ENCODE measurements around the gene TMEM50A.
"Not testable (repeated sequence)": the region's sequence is repeated elsewhere in the genome, so short reads cannot be mapped to it uniquely, and the experiment has no call there.

The TMEM50A gene

DNA sequence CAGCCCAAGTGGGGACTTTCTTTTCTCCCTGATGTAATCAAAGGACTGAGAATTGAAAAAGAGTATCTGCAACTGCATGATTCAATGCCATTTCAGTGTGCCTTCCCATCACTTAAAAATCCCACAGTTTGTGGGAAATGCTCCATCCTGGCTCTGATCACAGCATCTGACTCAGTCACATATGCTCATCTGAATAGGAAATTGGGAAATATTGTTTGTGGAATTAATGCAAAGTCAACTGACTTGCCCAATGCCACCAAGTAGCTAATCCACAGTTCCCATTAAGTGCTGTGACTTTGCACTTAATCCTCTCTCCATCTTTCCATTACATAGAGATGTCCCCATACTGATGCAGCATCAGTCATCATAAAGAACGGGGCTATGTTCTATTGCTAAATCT, 45.0 kb downstream of the TMEM50A start:
- not testable (repeated sequence) for DNase-seq; ATAC-seq (replicated peaks); H3K4me1 Mint-ChIP-seq (ENCODE audit: low read depth in 2 of 2); H3K4me3 Mint-ChIP-seq; H3K36me3 Mint-ChIP-seq (ENCODE audit: insufficient read depth); H3K27ac Mint-ChIP-seq; H3K9me3 Mint-ChIP-seq
- peaks cover 0 to 24% of the 10 kb centered on the region in 2 donors for H3K27me3 Mint-ChIP-seq

DNA sequence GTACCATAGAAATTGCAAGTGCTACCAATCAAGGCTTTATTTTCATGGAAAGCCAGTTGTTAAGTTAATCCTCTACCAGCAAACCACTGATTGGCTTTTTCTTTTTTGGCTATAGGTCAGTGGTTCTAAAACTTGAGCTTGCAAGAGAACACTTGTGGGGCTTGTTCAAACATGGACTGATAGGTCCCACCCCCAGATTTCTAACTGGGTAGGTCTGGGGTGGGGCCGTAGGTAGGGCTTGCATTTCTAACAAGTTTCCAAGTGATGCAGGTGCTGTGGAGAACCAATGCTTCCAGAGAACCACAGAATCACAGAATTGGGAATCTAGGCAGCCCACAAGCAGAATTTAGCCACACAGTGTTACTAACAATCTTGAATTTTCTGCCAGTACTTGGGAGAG, 45.7 kb downstream of the TMEM50A start:
- not testable (repeated sequence) for H3K27ac Mint-ChIP-seq; H3K36me3 Mint-ChIP-seq (ENCODE audit: insufficient read depth); DNase-seq; H3K9me3 Mint-ChIP-seq; H3K4me1 Mint-ChIP-seq (ENCODE audit: low read depth in 2 of 2); ATAC-seq (replicated peaks); H3K4me3 Mint-ChIP-seq
- peaks cover 0 to 29% of the 10 kb centered on the region in 2 donors for H3K27me3 Mint-ChIP-seq

DNA sequence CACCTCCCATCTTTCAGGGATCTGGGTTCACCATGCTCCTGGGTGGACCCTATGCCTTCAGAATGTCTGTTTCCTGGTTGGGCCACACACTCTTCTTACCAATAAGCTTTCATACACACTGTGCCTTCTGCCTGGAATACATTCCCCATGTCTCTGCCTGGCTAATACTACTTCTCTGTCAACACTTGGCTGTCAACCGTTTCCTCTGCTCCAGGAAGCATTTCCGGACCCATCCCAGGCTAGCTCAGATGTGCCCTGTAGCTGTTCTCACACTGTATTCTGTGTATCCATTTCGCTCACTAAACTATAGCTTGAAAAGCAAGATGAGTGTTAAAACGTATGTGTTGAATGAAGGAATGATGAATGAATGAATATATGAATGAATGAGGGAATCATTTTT, 49.0 kb downstream of the TMEM50A start:
- not testable (repeated sequence) for H3K36me3 Mint-ChIP-seq (ENCODE audit: insufficient read depth); H3K4me3 Mint-ChIP-seq; H3K4me1 Mint-ChIP-seq (ENCODE audit: low read depth in 2 of 2); H3K9me3 Mint-ChIP-seq; ATAC-seq (replicated peaks); H3K27ac Mint-ChIP-seq; DNase-seq
- peaks cover 5 to 40% of the 10 kb centered on the region in 2 donors for H3K27me3 Mint-ChIP-seq

DNA sequence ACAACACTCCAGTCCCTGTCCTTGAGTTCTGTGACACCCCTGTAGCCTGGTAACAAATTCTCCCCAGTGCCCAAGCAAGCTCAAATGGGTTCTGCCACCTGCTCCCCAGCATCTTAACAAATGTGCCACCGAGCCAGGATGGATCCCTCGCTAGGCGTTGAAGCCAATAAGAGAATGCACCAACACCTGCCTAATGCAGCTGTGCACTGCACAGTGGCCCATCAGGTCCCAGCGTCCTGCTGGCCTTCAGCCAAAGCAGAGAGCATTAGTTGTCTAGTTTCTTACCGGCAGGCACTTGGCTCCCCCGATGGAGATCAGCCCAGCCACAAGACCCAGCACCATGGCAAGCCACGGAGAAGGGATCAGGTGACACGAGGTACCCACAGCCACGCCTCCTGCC, 50.6 kb downstream of the TMEM50A start:
- not testable (repeated sequence) for H3K36me3 Mint-ChIP-seq (ENCODE audit: insufficient read depth); H3K4me3 Mint-ChIP-seq; H3K9me3 Mint-ChIP-seq; H3K4me1 Mint-ChIP-seq (ENCODE audit: low read depth in 2 of 2); DNase-seq; H3K27ac Mint-ChIP-seq
- peak; percentile 26 for ATAC-seq (replicated peaks)
- H3K27me3 Mint-ChIP-seq: peaks cover 5 to 40% of the 10 kb centered on the region in 2 donors

DNA sequence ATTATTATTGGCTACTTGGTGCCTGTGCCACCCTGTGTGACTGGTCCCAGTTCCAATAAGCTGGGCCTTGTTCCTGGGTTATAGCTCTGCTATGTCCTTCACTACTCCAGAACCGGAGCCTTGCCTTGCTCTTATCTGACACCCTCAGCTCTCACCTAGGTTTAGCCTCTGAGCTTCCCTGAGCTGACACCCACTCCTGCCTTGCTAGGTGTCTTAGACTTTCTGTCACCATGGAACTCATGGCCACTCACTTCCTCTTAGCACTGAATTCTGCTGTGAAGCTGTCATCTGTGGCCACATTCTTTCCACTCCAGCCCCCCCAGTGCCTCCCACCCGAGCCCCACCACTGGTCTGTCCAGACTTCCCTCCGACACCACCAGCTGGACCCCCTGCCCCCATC, 51.6 kb downstream of the TMEM50A start:
- ATAC-seq (replicated peaks); H3K27ac Mint-ChIP-seq; H3K36me3 Mint-ChIP-seq (ENCODE audit: insufficient read depth); DNase-seq; H3K4me3 Mint-ChIP-seq; H3K4me1 Mint-ChIP-seq (ENCODE audit: low read depth in 2 of 2); H3K9me3 Mint-ChIP-seq: not testable (repeated sequence)
- peaks cover 11 to 40% of the 10 kb centered on the region in 2 donors for H3K27me3 Mint-ChIP-seq

DNA sequence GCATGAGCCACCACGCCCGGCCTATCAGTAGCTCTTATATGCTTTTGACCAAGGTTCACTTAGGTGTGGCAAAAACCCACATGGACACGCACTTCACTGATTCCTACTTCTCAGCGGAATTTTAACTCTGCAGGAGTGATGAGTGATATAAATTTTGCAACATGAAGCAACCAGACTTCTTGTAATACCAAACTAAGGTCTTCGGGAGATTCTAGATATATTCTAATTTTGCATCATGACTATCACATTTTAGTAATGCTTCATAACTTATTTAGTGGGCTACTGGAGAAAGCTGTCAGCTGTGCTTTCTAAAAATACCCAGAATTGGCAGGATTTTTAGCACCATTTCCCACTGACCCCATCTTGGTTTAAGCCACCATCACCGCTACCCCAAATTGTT, 54.7 kb downstream of the TMEM50A start:
- H3K4me3 Mint-ChIP-seq: no peak overlapping the region
- H3K36me3 Mint-ChIP-seq (ENCODE audit: insufficient read depth): no peaks in the 10 kb centered on the region
- peaks cover 11 to 23% of the 10 kb centered on the region in 2 donors for H3K27me3 Mint-ChIP-seq
- no peak overlapping the region for H3K27ac Mint-ChIP-seq
- H3K4me1 Mint-ChIP-seq (ENCODE audit: low read depth in 2 of 2): no peaks in the 10 kb centered on the region
- DNase-seq (no peak), ATAC-seq (replicated peaks) (no peak)
- H3K9me3 Mint-ChIP-seq: no peaks in the 10 kb centered on the region

DNA sequence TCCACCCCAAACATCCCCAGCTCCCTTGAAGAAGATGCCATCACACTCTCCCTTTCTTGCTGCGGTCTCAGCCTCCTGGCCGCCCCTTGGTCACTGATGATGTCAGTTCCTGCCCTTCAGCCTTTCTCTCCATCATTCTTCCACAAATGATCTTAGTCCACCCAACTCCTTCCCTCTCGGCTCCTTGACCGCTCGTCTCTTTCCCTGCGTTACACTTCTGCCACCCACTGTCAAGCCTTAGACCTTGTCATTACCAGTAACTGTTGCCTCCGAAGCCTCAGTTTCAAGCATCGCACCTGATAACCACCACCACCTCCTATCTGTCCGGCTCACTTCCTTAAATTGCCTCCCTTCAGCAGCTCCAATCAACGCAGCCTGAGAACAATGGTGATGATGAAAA, 59.4 kb downstream of the TMEM50A start:
- DNase-seq; H3K9me3 Mint-ChIP-seq; H3K4me3 Mint-ChIP-seq; H3K36me3 Mint-ChIP-seq (ENCODE audit: insufficient read depth); H3K4me1 Mint-ChIP-seq (ENCODE audit: low read depth in 2 of 2); H3K27ac Mint-ChIP-seq; ATAC-seq (replicated peaks): not testable (repeated sequence)
- H3K27me3 Mint-ChIP-seq: peaks cover 21 to 26% of the 10 kb centered on the region in 2 donors

DNA sequence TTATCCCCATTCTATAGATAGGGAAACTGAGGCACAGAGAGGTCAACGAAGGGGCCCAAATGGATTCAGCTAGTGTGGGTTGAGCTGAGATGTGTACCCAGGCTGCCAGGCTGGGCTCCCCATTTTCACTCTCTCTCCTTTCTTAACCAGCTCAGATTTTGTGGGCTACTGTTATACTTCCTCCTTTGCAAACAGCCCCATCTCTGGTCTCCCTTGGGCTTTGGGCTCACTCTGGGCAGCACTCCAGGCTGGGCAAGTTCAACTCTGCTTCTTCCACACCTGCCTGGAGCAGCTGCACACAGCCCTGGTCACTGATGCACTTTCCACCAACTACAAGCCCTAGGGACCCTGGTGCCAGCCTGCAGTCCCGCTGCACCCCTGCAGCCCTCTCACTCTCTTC, 59.9 kb downstream of the TMEM50A start:
- H3K36me3 Mint-ChIP-seq (ENCODE audit: insufficient read depth); H3K27ac Mint-ChIP-seq; H3K4me1 Mint-ChIP-seq (ENCODE audit: low read depth in 2 of 2); H3K4me3 Mint-ChIP-seq; DNase-seq; ATAC-seq (replicated peaks); H3K9me3 Mint-ChIP-seq: not testable (repeated sequence)
- H3K27me3 Mint-ChIP-seq: peaks cover 21 to 31% of the 10 kb centered on the region in 2 donors

DNA sequence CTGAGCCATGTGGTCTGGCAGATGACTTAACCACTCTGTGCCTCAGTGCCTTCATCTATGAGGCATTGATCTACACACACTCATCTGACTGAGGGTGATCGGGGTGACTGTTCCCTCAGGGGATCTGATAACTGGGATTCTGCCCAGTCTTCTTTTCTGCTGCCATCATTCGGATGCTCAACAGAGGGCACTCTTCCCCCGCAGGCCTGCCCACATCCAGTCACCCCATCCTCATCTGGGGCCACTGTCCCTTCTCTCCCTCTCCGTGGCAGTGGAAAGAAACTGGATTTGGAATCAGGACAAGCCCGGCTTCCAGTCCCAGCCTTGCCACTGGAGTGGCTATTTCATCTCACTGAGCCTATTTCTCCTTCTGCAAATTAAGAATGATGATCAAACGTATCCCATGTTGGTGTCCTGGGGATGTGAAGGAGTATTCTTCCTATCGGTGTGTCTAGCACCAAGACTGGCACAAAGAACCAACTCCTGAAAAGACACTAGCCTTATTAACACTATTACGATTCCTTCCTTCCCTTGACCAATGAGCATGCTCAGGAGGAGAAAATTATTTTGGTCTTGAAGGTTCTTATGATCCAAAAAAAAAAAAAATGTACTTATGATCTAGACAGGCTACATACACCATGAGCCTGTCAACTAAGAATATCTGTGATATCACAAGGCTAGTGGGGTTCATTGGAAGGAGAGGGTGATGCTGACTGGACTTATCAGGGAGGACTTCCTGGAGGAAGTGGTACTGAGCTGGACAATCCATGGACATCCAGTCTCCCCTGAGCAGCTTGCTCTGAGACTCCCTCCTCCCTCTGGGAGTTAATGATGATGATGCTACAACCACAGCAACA, 65.0 kb downstream of the TMEM50A start:
- not testable (repeated sequence) for H3K4me3 Mint-ChIP-seq; H3K4me1 Mint-ChIP-seq (ENCODE audit: low read depth in 2 of 2); H3K27ac Mint-ChIP-seq; H3K9me3 Mint-ChIP-seq; H3K36me3 Mint-ChIP-seq (ENCODE audit: insufficient read depth)
- peak; percentile 76 for ATAC-seq (replicated peaks)
- H3K27me3 Mint-ChIP-seq: peaks cover 15 to 28% of the 10 kb centered on the region in 2 donors
- DNase-seq: peak in 1 of 3 experiments; percentile 3

DNA sequence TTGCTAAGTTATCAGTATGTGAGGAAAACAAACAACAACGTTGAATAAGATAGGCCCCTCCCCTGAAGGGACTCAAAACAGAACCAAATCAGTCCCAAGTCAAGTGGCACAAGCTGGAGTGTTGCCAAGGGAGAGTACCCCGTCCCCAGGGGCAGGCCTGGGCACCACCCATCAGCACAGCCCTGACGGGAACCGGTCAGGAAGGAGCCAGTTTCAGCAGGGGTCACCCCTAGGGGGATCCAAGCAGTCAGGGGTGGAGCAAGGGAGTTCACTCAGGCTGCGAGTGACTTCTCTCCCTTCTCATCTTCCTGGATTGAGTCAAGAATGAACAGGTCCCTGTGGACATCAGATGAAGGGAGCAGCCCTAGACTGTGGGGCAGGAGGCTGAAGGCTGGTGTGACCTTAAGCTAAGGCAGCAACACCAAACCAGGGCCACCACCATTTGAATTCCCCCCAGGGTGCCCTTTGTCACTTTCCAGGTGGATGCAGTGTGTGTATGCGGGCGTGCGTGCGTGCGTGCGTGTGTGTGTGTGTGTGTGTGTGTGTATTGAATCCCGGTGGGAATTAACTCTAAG, 67.7 kb downstream of the TMEM50A start:
- not testable (repeated sequence) for ATAC-seq (replicated peaks); DNase-seq; H3K36me3 Mint-ChIP-seq (ENCODE audit: insufficient read depth); H3K4me1 Mint-ChIP-seq (ENCODE audit: low read depth in 2 of 2); H3K4me3 Mint-ChIP-seq; H3K27ac Mint-ChIP-seq; H3K9me3 Mint-ChIP-seq
- H3K27me3 Mint-ChIP-seq: peaks cover 10 to 23% of the 10 kb centered on the region in 2 donors

DNA sequence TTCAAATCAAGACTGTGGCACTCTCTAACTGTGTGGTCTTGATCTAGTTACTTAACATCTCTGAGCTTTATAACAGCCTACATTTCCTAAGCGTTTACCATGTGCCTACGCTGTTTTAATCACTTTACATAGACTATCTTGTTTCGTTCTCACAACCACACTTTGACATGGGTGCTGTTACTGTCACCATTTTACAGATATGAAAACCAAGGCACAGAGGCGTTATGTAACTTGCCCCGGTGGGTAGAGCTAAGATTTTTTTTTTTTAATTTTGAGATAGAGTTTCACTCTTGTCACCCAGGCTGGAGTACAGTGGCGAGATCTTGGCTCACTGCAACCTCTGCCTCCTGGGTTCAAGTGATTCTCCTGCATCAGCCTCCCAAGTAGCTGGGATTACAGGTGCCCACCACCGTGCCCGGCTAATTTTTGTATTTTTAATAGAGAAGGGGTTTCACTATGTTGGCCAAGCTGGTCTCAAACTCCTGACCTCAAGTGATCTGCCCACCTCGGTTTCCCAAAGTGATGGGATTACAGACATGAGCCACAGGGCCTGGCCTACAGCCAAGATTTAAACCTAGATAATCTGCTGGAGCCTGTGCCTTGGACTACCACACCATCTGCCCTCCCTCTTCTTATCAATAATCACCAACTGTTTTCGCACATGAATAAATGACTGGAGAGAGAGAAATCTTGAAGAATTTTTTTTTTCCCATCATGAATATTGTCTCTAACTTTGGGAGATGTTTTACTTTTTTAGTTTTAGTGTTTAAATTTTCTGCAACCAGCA, 71.7 kb downstream of the TMEM50A start:
- not testable (repeated sequence) for H3K36me3 Mint-ChIP-seq (ENCODE audit: insufficient read depth); H3K4me3 Mint-ChIP-seq; H3K9me3 Mint-ChIP-seq; DNase-seq; ATAC-seq (replicated peaks); H3K4me1 Mint-ChIP-seq (ENCODE audit: low read depth in 2 of 2); H3K27me3 Mint-ChIP-seq; H3K27ac Mint-ChIP-seq
